Activated T-cell treated with anti-CD3 and anti-CD28 coated beads, Interleukin-2, amount 50 U/mL, for 1 hour (primary cell): ENCODE data around the gene RAB31.
"Not testable (repeated sequence)": the region's sequence is repeated elsewhere in the genome, so short reads cannot be mapped to it uniquely, and the experiment has no call there.

Experiments
- DNase-seq: peaks from one replicate; pipeline ENCODE4 v3.0.0-alpha.2; 2020

Gene RAB31

DNA sequence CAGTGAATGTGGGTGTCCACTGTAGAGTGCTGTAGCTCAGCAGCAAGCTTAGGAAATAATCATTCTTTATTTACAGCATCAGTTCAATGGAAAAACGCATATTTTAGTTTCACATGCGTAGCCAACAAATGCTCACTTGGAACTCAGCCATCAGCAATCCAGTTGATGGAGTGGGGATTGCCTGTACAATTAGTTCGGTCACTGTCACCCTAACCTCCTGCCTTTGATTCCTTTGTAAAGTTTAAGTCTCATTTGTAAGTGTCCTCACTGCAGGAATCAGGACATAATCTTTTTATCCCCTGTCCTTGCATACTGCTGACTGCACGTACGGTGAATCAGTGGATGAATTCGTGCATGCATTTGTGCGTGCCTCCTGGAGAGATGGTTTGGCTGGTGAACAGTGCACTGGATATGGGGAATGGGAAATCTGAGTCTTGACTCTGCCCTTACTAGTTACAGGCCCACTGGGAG lies 55.9 kb downstream of the RAB31 start:
- no peak for DNase-seq

DNA sequence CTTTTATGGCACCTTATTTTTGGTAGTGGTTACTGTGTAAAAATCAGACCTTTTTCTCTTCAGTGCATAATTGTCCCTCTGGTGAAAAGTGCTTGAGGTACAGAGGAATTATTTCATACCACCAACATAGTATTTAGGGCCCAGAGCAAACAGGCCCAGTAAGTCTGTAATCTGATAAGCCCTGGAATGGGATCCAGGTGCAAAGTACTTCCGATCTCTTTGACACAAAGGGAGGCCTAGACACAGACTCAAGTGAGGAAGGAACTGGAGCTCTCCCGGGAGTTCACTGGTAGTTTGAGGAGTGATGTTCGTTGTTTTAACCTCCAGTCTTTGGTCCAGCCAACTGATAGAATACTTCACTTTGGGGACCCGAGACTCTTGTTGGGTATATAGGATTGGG lies 57.4 kb downstream of the RAB31 start:
- DNase-seq: no peak

DNA sequence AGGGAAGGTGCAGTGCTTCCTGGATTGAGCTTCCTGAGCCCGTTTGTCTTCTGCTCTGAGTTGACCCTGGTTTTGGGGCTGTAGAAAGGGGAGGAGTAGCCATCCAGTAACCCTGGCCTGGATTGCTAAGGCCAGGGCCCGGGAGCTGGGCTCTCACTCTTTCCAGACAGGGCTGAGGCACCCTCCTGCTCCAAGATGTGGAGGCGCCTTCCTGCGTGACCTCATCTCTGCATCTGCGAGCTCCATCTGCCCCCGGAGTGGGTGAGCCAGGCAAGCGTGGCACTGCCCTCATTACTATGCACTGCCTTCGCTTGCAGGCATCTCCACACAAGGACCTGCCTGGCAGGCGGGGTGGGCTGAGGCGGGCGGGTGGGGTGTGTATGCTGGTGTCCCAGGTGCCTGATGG lies 58.0 kb downstream of the RAB31 start:
- no peak for DNase-seq

DNA sequence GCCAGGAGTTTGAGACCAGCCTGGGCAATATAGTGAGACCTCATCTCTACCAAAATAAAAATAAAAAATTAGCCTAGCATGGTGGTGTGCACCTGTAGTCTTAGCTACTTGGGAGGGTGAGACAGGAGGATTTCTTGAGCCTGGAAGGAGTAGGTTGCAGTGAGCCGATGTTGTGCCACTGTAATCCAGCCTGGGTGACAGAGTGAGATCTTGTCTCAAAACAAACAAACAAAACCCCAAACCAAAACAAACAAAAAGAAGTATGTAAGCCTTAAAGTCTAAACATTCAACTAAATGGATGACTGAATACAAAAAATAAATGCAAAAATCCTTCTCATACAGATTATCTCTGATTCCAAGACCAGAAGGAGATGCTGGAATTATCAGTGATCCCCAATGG lies 58.6 kb downstream of the RAB31 start:
- DNase-seq: no peak

DNA sequence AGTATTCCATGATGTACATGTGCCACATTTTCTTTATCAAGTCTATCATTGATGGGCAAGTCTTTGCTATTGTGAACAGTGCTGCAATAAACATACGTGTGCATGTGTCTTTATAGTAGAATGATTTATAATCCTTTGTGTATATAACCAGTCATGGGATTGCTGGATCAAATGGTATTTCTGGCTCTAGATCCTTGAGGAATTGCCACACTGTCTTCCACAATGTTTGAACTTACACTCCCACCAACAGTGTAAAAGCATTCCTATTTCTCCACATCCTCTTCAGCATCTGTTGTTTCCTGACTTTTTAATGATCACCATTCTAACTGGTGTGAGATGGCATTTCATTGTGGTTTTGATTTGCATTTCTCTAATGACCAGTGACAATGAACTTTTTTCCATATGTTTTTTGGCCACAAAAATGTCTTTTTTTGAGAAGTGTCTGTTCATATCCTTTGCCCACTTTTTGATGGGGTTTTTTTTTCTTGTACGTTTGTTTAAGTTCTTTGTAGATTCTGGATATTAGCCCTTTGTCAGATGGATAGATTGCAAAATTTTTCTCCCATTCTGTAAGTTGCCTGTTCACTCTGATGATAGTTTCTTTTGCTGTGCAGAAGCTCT lies 60.1 kb downstream of the RAB31 start:
- DNase-seq: not testable (repeated sequence)

DNA sequence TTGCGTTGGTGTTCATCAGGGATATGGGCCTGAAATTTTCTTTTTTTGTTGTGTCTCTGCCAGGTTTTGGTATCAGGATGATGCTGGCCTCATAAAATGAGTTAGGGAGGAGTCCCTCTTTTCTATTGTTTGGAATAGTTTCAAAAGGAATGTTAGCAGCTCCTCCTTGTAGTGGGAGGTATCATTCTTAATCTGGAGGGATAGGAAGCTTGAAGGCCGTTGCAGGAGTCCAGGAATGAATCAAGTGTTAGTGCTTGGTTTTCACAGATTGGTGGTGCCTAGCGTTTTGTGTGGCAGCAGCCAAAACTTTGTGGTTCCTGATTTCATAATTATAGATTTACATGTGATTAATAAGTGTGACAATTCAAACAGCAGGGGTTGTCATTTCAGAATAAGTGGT lies 62.0 kb downstream of the RAB31 start:
- not testable (repeated sequence) for DNase-seq

DNA sequence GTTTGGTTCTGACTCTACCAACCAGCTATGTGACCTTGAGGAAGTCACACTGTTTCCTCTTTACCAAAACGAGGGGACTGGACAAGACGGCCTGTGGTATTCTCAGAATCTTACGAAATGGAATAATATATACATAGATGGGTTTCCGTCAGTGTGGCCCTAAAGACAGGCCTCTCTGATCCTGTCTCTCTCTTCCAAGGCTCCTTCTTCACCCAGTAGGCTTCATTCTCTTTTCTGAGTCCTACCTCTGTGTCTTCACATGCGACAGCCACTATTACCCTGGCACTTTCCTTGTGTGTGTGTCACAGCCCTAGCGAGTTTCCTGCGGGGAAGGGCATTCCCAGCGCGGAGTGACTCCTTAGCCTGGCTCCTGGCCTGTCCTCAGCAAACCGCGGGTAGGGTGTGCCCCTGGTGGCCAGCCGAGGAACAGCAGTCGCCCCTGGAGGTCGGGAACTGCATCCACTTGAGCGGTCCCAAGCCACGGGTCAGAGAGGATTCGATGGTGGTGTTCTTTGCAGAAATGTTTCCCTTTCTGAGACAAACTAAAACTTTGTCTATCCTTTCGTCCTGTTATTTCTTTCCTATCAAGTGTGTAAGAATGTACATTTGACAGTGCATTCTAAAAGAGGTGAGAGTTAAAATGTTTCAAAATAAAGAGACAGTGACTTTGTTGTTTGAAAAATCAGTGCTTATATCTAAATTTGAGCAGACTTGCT lies 63.3 kb downstream of the RAB31 start:
- DNase-seq: peak; percentile 56

DNA sequence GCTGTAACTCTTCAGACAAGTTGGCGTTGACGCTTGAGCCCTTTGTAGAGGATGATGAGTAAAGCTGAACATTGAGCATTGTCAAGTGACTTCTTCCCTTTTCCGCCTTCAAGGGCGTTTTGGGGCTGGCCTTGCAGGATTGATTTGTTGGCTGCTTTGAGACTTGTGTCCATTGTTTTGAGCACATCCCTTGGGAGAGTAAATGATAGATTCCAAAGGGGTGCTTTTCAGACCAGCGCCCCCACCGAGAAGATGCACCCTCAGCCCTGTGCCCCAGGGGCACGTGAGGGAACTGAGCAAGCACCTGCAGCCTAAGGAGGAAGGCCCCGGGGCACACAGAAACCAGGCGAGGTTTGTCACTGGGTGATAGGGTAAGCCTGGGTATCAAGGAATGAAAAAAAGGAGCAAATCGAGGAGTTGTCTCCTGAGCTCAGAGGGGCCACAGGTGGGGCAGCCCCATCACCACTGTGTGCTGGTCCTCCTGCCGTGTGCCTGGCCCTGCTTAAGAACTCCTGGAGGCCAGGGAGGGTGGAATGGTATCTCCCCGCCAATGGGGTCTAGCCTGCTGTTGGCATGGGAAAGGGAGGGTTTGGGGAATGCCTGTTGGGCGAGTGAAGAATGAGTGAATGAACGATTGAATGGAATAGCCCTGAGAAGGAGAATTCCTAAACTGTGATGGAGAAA lies 64.0 kb downstream of the RAB31 start:
- DNase-seq: no peak

DNA sequence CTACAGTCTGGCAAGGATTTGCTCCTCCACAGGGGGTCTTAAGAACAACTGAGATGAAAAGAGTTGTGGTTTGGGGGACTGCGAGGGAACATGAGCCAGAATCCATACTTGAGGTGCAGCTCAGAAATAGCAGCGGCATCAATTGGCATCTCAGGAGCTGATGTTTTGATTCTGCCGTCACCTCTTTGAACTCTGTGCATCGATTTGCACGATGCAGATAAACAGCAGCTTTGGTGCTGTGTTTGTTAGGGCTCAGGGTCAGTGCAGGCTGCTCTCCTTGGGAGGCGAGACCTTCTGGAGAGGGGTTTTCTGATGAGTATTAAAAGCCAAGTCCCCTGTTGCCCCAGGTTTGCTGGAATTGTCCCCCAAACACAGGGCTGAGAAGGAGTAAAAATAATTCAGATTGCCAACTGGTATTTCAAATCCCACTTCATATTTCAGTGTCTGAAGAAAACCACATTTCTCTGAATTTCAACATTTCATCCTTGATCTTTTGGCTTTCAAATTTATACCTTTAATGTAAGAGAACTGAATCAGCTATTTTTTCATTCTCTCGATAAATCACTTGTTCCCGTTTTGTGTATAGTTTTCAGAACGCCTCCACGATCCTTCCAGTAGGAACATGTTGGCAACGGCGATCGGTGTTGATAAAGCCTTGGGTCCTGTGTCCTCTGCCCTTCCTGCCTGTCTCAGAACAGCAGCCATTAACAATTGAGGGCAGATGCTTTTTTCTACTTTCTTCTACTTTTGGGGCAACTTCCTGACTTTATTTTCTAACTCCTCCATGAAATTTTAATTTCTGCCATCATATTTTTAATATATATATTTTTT lies 65.0 kb downstream of the RAB31 start:
- no peak for DNase-seq

DNA sequence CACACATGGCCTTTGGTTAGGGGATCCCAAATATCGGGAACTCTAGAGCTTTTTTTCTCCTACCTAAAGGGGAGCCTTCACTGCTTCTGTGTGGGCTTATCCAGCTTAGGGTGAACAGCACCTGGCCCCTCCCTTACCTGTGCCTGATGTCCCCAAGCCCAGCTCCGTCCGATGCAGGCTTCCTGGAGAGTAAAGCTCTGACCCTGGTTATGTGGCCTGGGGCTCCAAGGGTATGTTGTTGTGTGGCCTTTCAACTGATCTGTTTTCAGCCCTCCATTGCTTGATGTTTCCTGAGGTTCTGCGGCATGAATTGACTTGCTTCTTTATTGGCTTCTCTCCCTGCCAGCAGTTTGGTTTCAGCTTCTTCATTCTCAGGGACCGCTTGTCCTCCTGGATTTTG lies 66.0 kb downstream of the RAB31 start:
- DNase-seq: no peak

DNA sequence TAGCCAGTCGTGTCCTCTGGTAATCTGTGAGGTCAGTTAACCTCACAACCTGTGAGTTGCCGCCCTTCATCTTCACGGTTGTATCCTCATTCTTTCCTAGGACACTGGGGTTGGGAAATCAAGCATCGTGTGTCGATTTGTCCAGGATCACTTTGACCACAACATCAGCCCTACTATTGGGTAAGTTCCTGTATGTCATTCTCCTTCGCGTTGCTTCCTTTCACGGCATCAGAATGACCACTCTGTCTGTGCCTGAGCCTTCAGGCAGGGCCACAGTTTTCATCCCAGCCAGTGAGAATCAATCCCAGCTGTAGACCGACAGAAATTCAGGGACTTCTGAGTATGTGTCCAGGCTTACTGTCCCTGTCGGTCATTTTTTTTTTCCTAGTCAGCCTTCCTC lies 67.1 kb downstream of the RAB31 start:
- DNase-seq: no peak

DNA sequence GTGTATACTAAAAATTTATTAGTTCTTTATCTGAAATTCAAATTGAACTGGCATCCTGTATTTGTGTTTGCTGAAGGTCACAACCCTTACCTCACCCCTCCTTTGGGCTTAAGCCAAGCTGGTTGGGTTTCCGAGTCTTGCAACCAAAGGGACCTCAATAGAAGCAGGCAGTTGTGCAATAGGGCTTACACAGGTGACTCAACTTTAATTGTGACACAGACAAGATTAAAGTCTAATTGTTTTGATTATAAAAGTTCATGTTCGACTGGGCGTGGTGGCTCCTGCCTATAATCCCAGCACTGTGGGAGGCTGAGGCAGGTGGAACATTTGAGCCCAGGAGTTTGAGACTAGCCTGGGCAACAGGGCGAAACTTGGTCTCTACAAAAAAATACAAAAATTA lies 71.5 kb downstream of the RAB31 start:
- no peak for DNase-seq

DNA sequence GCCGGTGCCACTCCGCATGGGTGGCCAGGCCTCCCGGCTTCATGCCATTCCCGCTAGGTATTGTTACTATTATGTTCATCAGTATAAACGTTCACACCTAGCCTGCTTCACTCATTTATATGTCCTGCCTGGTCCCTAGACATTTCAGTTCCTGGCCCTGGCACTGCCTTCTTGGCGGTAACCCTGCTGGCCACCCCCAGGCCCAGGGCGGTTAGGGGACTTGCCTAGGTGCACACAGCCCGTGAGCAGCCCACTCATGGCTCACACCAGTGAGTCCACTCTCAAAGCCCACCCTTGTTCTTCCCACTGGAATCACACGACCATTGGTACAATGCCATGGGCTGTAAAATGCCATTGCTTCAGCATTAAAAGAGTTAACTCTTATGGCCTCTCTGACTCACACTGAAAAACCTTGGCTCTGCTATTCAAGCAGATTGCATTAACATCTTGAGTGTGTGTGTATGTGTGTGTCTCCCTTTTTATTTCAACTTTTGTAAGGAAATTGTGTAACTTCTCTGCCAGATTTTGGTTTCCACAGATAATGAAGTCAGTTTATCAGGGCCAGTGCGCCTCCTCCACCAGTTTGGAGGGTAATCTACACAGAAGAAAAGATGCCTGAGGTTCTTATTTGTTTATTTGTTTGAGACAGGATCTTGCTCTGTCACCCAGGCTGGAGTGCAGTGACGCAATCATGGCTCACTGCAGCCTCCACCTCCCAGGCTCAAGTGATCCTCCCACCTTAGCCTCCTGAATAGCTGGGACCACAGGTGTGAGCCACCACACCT lies 74.2 kb downstream of the RAB31 start:
- DNase-seq: no peak

DNA sequence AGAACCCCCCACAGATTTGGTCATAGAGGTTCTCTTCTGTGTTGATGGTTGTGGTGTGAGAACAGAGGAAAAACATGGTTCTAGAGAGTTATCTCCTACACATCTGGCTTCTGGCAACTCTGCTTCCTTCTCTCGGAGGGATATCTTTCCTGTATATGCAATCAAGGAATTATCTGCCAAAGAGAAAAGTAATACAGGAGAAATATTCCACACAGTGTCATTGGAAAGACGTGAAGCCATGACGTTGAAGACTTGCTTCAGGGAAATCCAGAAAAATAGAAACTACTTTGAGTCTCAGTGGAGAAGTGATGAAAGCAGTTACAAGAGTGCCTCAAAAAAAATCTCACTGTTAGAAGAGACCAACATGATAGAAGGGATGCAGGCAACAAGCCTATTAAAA lies 78.5 kb downstream of the RAB31 start:
- no peak for DNase-seq

DNA sequence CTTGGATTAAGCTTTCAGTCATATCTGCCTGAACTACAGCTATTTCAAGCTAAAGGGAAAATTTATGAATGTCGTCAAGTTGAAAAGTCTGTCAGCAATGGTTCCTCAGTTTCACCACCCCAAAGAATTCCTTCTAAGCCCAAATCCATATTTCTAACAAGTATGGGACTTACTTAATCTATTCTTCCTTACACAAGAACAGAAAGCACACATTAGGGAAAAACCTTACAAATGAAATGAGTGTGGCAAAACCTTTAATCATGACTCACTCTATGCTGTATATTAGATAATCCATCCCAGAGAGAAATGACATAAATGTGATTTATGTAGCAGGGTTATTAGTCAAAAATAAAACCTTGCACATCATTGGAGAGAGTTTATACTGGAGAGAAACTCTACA lies 78.9 kb downstream of the RAB31 start:
- no peak for DNase-seq

DNA sequence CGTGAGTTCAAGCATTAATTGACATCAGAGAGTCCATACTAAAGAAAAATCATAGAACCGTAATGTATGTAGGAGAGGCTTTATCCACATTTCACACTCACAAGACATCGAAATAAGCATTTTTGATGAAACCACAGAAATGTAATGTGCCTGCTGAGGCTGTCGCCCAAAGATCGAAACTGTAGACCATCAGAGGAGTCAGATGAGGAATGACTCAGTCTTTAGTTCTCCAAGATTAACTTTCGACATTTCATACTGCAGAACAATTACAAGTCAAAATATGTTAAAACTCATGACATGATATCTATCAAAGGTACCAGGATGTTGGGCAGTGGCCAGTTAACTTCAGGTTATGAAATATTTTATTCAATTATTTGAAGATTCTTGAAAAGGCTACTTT lies 79.6 kb downstream of the RAB31 start:
- no peak for DNase-seq

DNA sequence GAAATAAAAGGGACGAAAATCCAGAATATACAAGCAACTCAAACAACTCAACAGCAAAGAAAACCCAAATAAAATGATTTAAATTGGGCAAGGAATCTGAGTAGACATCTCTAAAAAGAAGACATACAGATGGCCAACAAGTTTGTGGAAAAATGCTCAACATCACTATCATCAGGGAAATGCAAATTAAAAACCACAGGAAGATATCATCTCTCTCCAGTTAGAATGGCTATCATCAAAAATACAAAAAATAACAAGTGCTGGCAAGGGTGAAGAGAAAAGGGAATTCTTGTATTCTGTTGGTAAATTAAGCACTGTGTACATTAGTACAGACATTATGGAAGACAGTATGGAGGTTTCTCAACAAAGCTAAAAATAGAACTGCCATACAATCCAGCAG lies 80.0 kb downstream of the RAB31 start:
- no peak for DNase-seq

DNA sequence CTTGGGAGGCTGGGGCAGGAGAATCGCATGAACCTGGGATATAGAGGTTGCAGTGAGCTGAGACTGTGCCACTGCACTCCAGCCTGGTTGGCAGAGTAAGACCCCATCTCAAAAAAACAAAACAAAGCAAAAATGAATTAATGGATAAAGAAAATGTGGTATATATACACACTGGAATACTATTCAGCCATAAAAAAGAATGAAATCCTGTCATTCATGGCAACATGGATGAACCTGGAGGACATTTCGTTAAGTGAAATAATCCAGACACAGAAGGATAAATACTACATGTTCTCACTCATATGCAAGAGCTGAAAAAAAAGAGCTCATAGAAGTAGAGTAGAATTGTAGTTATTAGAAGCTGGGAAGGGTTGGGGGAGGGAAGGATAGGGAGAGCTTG lies 80.8 kb downstream of the RAB31 start:
- DNase-seq: no peak

DNA sequence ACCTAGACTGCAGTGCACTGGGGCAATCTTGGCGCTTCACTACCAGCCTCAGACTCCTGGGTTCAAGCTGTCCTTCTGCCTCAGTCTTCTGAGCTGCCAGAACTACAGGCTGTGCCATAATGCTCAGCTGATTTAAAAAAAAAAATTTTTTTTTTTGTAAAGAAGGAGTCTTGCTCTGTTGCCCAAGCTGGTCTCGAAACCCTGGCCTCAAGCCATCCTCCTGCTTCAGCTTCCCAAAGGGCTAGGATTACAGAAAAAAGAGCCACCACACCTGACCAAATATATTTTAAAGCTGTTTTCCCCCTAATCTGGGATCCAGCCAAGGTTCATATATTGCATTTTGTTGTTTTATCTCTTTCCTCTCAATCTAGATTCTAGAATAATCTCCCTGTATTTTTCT lies 82.2 kb downstream of the RAB31 start:
- no peak for DNase-seq

DNA sequence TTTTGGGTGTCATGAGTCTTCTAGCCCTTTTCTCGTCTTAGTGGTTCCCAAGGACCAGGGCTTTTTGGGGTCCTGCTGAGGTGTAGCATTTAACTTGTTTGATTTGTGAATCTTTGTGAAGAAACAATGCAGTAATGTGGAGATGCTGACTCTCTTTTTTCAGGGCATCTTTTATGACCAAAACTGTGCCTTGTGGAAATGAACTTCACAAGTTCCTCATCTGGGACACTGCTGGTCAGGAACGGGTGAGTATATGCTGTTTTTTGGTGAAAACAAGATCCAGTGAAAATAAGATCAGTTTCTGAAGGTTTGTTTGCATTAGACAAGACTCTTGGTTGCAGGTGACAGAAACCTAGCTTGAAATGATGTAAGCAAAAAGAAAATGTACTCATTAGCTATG lies 83.9 kb downstream of the RAB31 start:
- no peak for DNase-seq

DNA sequence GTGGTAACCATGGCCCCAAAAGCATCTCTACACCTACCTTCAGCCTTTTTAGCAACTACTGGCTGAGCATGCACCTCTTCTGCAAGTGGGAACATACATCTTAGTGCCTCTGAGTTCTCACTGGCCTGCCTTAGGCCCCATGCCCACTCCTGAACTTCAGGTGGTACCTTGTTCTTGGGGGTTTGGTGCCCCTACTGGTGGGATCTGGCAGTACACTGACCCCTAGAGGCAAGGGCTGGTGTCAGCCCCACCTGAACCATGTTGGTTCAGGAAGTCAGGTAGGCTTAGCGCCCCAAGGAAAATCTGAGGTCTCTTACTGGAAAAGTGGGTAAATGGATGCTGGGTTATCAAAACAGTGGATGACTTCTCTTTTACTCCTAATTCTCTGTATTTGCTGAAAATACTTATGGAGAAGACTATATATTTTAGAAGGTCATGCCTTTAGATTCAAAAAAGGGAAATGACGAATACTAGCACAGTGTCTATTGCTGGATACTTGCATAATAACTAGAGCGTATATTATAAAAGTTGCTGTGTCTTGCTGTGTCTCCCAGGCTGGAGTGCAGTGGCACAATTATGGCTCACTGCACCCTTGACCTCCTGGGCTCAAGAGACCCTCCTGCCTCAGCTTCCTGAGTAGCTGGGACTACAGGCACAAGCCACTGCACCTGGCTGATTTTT lies 84.6 kb downstream of the RAB31 start:
- no peak for DNase-seq

DNA sequence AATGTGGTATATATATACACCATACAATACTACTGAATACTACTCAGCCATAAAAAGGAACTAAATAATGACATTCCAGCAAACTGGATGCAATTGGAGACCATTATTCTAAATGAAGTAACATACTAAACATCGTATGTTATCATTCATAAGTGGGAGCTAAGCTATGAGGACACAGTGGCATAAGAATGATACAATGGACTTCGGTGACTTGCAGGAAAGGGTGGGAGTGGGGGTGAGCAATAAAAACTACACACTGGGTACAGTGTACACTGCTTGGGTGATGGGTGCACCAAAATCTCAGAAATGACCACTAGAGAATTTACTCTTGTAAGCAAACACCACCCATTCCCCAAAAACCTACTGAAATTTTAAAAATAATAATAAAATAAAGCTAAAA lies 87.9 kb downstream of the RAB31 start:
- DNase-seq: no peak
